Lung (tissue), 12 donors: ENCODE data around the gene HECTD4. TPM values are rescaled to one million over a fixed set of nuclear protein-coding genes. Genes with fewer than 3 reads are reported as not detected.

Experiments
- ATAC-seq: fragments of 200-7000 bp; cut with Tn5 transposase; one replicate; pipeline ENCODE4 v1.9.1; 2020; ENCODE audit warnings: moderate number of reproducible peaks; ENCODE audit not compliant: insufficient read depth, low FRiP score
- DNase-seq, 3 donors: peaks; one replicate each; pipeline ENCODE4 v3.0.0-alpha.2; 2013 to 2017
- H3K27ac ChIP-seq, 2 donors: one replicate each; pipeline ENCODE4 v1.5.1; 2013; ENCODE audit warnings: mild to moderate bottlenecking in 2 of 2, moderate library complexity in 2 of 2, control low read depth in 1 of 2, inconsistent platforms in 1 of 2, low read depth in 1 of 2, low read length in 1 of 2
- H3K27me3 ChIP-seq, 3 donors: one replicate each; pipeline ENCODE4 v1.5.1; 2013; ENCODE audit warnings: low read length in 2 of 3; ENCODE audit not compliant: control insufficient read depth in 3 of 3, insufficient read depth in 3 of 3
- H3K36me3 ChIP-seq, 4 donors: one replicate each; pipeline ENCODE4 v1.5.1; 2013; ENCODE audit warnings: low read length in 4 of 4, mild to moderate bottlenecking in 1 of 4, moderate library complexity in 1 of 4; ENCODE audit not compliant: control insufficient read depth in 4 of 4, insufficient read depth in 4 of 4
- H3K4me1 ChIP-seq, 5 donors: one replicate each; pipeline ENCODE4 v1.5.1; 2013; ENCODE audit warnings: low read length in 5 of 5, mild to moderate bottlenecking in 2 of 5, moderate library complexity in 1 of 5; ENCODE audit not compliant: control insufficient read depth in 5 of 5, insufficient read depth in 5 of 5
- H3K4me3 ChIP-seq: one replicate; pipeline ENCODE4 v1.5.1; 2013; ENCODE audit warnings: mild to moderate bottlenecking, control low read depth, moderate library complexity
- H3K9ac ChIP-seq, 2 donors: one replicate each; pipeline ENCODE4 v1.5.1; 2013; ENCODE audit warnings: low read length in 2 of 2, control low read depth in 1 of 2; ENCODE audit not compliant: insufficient read depth in 1 of 2
- H3K9me3 ChIP-seq, 4 donors: one replicate each; pipeline ENCODE4 v1.5.1; 2013; ENCODE audit warnings: low read length in 3 of 4, mild to moderate bottlenecking in 1 of 4, moderate library complexity in 1 of 4; ENCODE audit not compliant: control insufficient read depth in 4 of 4, insufficient read depth in 3 of 4
- CTCF ChIP-seq: IDR thresholded peaks from 2 replicates; pipeline ENCODE4 v1.5.1; 2012; ENCODE audit warnings: mild to moderate bottlenecking; ENCODE audit errors: control extremely low read depth, extremely low read depth
- WGBS, 2 donors: extraction: QIAGEN DNeasy Blood & Tissue Kit; methylation state at CpG; one replicate each; pipeline ENCODE4 v1.1.7; 2013; 5-methylcytosine and 5-hydroxymethylcytosine counted together
- polyA plus RNA-seq, 2 donors: library from polyadenylated mRNA; stranded (reverse); fragments of 200-250 nt; gene quantifications; one replicate each; pipeline ENCODE4 v1.2.1, GENCODE V29; 2013
- total RNA-seq, 2 donors: library from RNA; depleted of rRNA in 1 of 2; stranded (reverse); fragments of >200 nt in 1 of 2; gene quantifications; one replicate each; pipeline ENCODE4 v1.2.1, GENCODE V29; 2014 to 2021
- donor health status: control.
- donor health status: control.
- donor health status: Bipolar disorder and iron deficiency.
- donor health status: healthy.
- donor health status: DM: yes; HTN: yes; CAD: no.

The HECTD4 gene
- total and polyA plus RNA-seq, 4 donors = 4.5 to 96.5 (median 35.7) TPM

- Histone ChIP-seq H3K27ac (no peak overlapping the region), H3K9ac (no peak overlapping the region), H3K9me3 (no peaks in the 10 kb centered on the region), H3K4me1 (no peaks in the 10 kb centered on the region), H3K4me3 (no peak overlapping the region), H3K36me3 (peaks cover 0 to 55% (median 30%) of the 10 kb centered on the region in 4 donors), H3K27me3 (no peaks in the 10 kb centered on the region)
- ATAC-seq (no peak), DNase-seq (no peak)
- WGBS, 2 donors = 94% methylated on average over 17 of the region's 17 CpGs
- TF ChIP-seq CTCF = no peak
Observed at GRCh38 chr12:112170971-112171596, 211.1 kb downstream of the HECTD4 start.

- WGBS, 2 donors = 58 to 68% methylated on average over 8 of the region's 8 CpGs
- TF ChIP-seq CTCF = no peak
- H3K4me1 ChIP-seq = no peaks in the 10 kb centered on the region
- H3K4me3 ChIP-seq = no peak overlapping the region
- peaks cover 0 to 50% (median 26%) of the 10 kb centered on the region in 4 donors for H3K36me3 ChIP-seq
- H3K9ac ChIP-seq = no peak overlapping the region
- no peak for DNase-seq
- H3K27me3 ChIP-seq = no peaks in the 10 kb centered on the region
- ATAC-seq = no peak
- no peak overlapping the region for H3K27ac ChIP-seq
- H3K9me3 ChIP-seq = no peaks in the 10 kb centered on the region
Observed at GRCh38 chr12:112170376-112170775, 211.9 kb downstream of the HECTD4 start.

- no peaks in the 10 kb centered on the region for H3K9me3 ChIP-seq
- H3K36me3 ChIP-seq = peaks cover 0 to 46% (median 23%) of the 10 kb centered on the region in 4 donors
- ATAC-seq (no peak), DNase-seq (no peak)
- TF ChIP-seq CTCF = no peak
- H3K9ac ChIP-seq = no peak overlapping the region
- no peaks in the 10 kb centered on the region for H3K27me3 ChIP-seq
- WGBS, 2 donors = 90 to 94% methylated on average over 7 of the region's 7 CpGs
- no peaks in the 10 kb centered on the region for H3K4me1 ChIP-seq
- no peak overlapping the region for H3K27ac ChIP-seq
- no peak overlapping the region for H3K4me3 ChIP-seq
Observed at GRCh38 chr12:112169966-112170365, 212.3 kb downstream of the HECTD4 start.
